GM12878 (cell line): Measurements from ENCODE around the gene TFCP2. TPM values are rescaled to one million over a fixed set of nuclear protein-coding genes. Genes with fewer than 3 reads are reported as not detected.

ENCODE experiments used
- ATAC-seq: fragments of 200-7000 bp; cut with Tn5 transposase; 3 replicates; pipeline ENCODE4 v1.9.1; 2020; ENCODE audit warnings: mild to moderate bottlenecking, moderate library complexity
- BruUV-seq: library from RNA; stranded (reverse); fragments of 400-500 nt; replicated peaks from 2 replicates; lab custom pipeline; 2021; lab: Mats Ljungman, UMichigan
- CTCF ChIA-PET: fragments of 300-600 bp; sonication (Branson Sonifier 250); formaldehyde crosslinking; extraction: SDS; loops from one replicate; lab custom pipeline; 2021; ENCODE audit warnings: inconsistent platforms; lab: Yijun Ruan, JAX
- POLR2A ChIA-PET: fragments of 350-600 bp; formaldehyde crosslinking; extraction: SDS; loops from one replicate; lab custom pipeline; 2021; ENCODE audit warnings: inconsistent platforms; lab: Charles Lee
- RAD21 ChIA-PET: fragments of 300-600 bp; sonication (Branson Sonifier 250); formaldehyde crosslinking; loops from one replicate; lab custom pipeline; 2023; ENCODE audit warnings: antibody characterized with exemption; ENCODE audit not compliant: unreplicated experiment; lab: Charles Lee
- SMC1A ChIA-PET: fragments of 300-600 bp; sonication (Branson Sonifier 250); formaldehyde crosslinking; loops from one replicate; lab custom pipeline; 2023; ENCODE audit not compliant: unreplicated experiment, uncharacterized antibody; lab: Charles Lee
- DNase-seq: peaks from one replicate; pipeline ENCODE4 v3.0.0-alpha.2; 2011; ENCODE audit warnings: low read depth, low spot score
- FAIRE-seq: peaks from 3 replicates; lab custom pipeline; 2011; peaks lifted over from hg19 to GRCh38; lab: Jason Lieb, UNC
- H2AFZ ChIP-seq: 2 replicates; pipeline ENCODE4 v1.6.0; 2011; ENCODE audit warnings: low read depth, low read length, control low read depth; ENCODE audit not compliant: control insufficient read depth
- H3K27ac ChIP-seq: 2 replicates; pipeline ENCODE4 v1.5.1; 2011; ENCODE audit warnings: control low read depth; ENCODE audit not compliant: control insufficient read depth, insufficient read depth
- H3K27me3 ChIP-seq, 2 experiments: replicated peaks in 1 of 2; 2 replicates each; pipeline versions ENCODE4 v1.6.0 to v1.6.1; 2011; ENCODE audit warnings: low read length in 1 of 2; ENCODE audit not compliant: control insufficient read depth in 2 of 2, insufficient read depth in 2 of 2
- H3K36me3 ChIP-seq, 2 experiments: 2 replicates each; pipeline ENCODE4 v1.5.1; 2011; ENCODE audit warnings: low read length in 1 of 2; ENCODE audit not compliant: control insufficient read depth in 2 of 2, insufficient read depth in 2 of 2
- H3K4me1 ChIP-seq: 2 replicates; pipeline ENCODE4 v1.6.1; 2011; ENCODE audit warnings: mild to moderate bottlenecking, low read length, moderate library complexity, mixed read lengths; ENCODE audit not compliant: control insufficient read depth, insufficient read depth
- H3K4me2 ChIP-seq: 2 replicates; pipeline ENCODE4 v1.6.0; 2011; ENCODE audit warnings: control low read depth; ENCODE audit not compliant: control insufficient read depth, insufficient read depth
- H3K4me3 ChIP-seq: fragments of 200-600 bp; sonication (generic); 2 replicates; pipeline ENCODE4 v1.5.1; 2016
- H3K79me2 ChIP-seq: 2 replicates; pipeline ENCODE4 v1.6.0; 2011; ENCODE audit warnings: low read length; ENCODE audit not compliant: control insufficient read depth, insufficient read depth
- H3K9ac ChIP-seq: 2 replicates; pipeline ENCODE4 v1.8.0; 2011; ENCODE audit warnings: low read length, control low read depth, mixed read lengths; ENCODE audit not compliant: control insufficient read depth, insufficient read depth
- H3K9me3 ChIP-seq: replicated peaks from 3 replicates; pipeline ENCODE4 v1.5.1; 2011; ENCODE audit warnings: mild to moderate bottlenecking, low read length; ENCODE audit not compliant: control insufficient read depth, insufficient read depth
- H4K20me1 ChIP-seq: 2 replicates; pipeline ENCODE4 v1.6.0; 2011; ENCODE audit not compliant: control insufficient read depth, insufficient read depth
- ASH2L ChIP-seq: fragments of 300-600, 200-600 bp; sonication (generic); IDR thresholded peaks from 2 replicates; pipeline ENCODE4 v1.6.1; 2017; ENCODE audit warnings: low read depth, mild to moderate bottlenecking, borderline replicate concordance
- ATF3 ChIP-seq: IDR thresholded peaks from 2 replicates; pipeline ENCODE4 v1.6.1; 2011; ENCODE audit warnings: low read depth, mild to moderate bottlenecking, low read length, moderate library complexity, borderline replicate concordance; ENCODE audit errors: extremely low read depth
- BCL3 ChIP-seq: IDR thresholded peaks from 2 replicates; pipeline ENCODE4 v1.6.1; 2011; ENCODE audit warnings: borderline replicate concordance, low read depth, mild to moderate bottlenecking, moderate library complexity, low read length; ENCODE audit not compliant: insufficient read depth, poor library complexity, severe bottlenecking
- CEBPB ChIP-seq, 2 experiments: fragments of 150-350 bp in 1 of 2; IDR thresholded peaks; 2 replicates each; pipeline ENCODE4 v1.6.1; 2012 to 2014; ENCODE audit warnings: low read depth in 2 of 2, low read length in 2 of 2, borderline replicate concordance in 1 of 2, inconsistent platforms in 1 of 2
- EZH2 ChIP-seq: IDR thresholded peaks from 2 replicates; pipeline ENCODE4 v1.6.1; 2012; ENCODE audit warnings: low read depth, mild to moderate bottlenecking, control low read depth, inconsistent platforms, low read length, borderline replicate concordance; ENCODE audit not compliant: control insufficient read depth
- MLLT1 ChIP-seq: fragments of 450-650 bp; IDR thresholded peaks from 2 replicates; pipeline ENCODE4 v1.6.1; 2016; ENCODE audit warnings: mild to moderate bottlenecking
- RELA ChIP-seq: fragments of 450-650 bp; IDR thresholded peaks from 2 replicates; pipeline ENCODE4 v1.8.0; 2014; ENCODE audit warnings: borderline replicate concordance; ENCODE audit not compliant: partially characterized antibody
- SMAD1 ChIP-seq: fragments of 450-650 bp; IDR thresholded peaks from 2 replicates; pipeline ENCODE4 v1.6.1; 2018; ENCODE audit warnings: mild to moderate bottlenecking, low read depth; ENCODE audit not compliant: partially characterized antibody
- SRF ChIP-seq, 2 experiments: IDR thresholded peaks; 2 replicates each; pipeline ENCODE4 v1.6.1; 2011; ENCODE audit warnings: low read depth in 2 of 2, low read length in 2 of 2, mild to moderate bottlenecking in 1 of 2, moderate library complexity in 1 of 2
- TAF1 ChIP-seq: IDR thresholded peaks from 2 replicates; pipeline ENCODE4 v1.6.1; 2011; ENCODE audit warnings: mild to moderate bottlenecking, low read depth, low read length, borderline replicate concordance
- WGBS: methylation state at CpG from one replicate; pipeline ENCODE4 v1.1.6; 2016; ENCODE audit warnings: low lambda C conversion rate; ENCODE audit not compliant: insufficient replicate concordance, insufficient coverage; ENCODE audit errors: missing lambda C conversion rate; 5-methylcytosine and 5-hydroxymethylcytosine counted together
- in situ Hi-C: fragments of 300-500 bp; cut with MboI; formaldehyde crosslinking; loops from 9 replicates; pipeline ENCODE4 v1.14.3; 2018; ENCODE audit warnings: mixed read lengths
- intact Hi-C: fragments of 100-400 bp; cut with micrococcal nuclease; formaldehyde crosslinking; loops from one replicate; pipeline ENCODE4 v1.14.2; 2022; ENCODE audit not compliant: unreplicated experiment
- polyA plus RNA-seq, 11 experiments: library from polyadenylated mRNA; depleted of rRNA in 4 of 11; unstranded in 6 of 11; stranded (reverse) in 5 of 11; fragments of >200 nt; fragmentation: Nextera tagmentation in 4 of 11; fragmentation: Illumina TruSeq in 1 of 11; extraction: Ambion mirVana in 4 of 11; extraction: Trizol in 1 of 11; gene quantifications; 1 replicate in 1 of 11; 2 replicates in 10 of 11; pipeline versions ENCODE4 v1.2.1 to v1.2.3, GENCODE V29; 2011 to 2016; ENCODE audit warnings: inconsistent platforms in 2 of 11, missing spikeins in 2 of 11, low read depth in 1 of 11
- total RNA-seq, 4 experiments: library from RNA; depleted of rRNA in 3 of 4; stranded (reverse); fragments of >200 nt in 3 of 4; fragmentation: Illumina TruSeq in 1 of 4; extraction: Trizol in 1 of 4; gene quantifications; 2 replicates each; pipeline versions ENCODE4 v1.2.1 to v1.2.3, GENCODE V29; 2013 to 2021

Gene TFCP2
- total and polyA plus RNA-seq, 10 of the 15 experiments (the other 5 are each of a cell fraction or from before 2014, with no cell fraction given) = 5.8 to 29.7 (median 14.2) TPM

- Histone ChIP-seq H3K79me2 (no peaks in the 10 kb centered on the region), H3K4me2 (no peak overlapping the region), H3K36me3 (no peaks in the 10 kb centered on the region), H3K27me3 (no peaks in the 10 kb centered on the region), H3K4me1 (peaks cover 31% of the 10 kb centered on the region), H3K9me3 (no peaks in the 10 kb centered on the region), H3K27ac (no peak overlapping the region), H3K4me3 (no peak overlapping the region), H2AFZ (no peak overlapping the region), H3K9ac (no peak overlapping the region), H4K20me1 (no peaks in the 10 kb centered on the region)
- in situ Hi-C loops (no loop called here), intact Hi-C loops (no loop called here)
- ChIA-PET POLR2A (interaction anchor here (2.0 kb wide), 1 partner anchor 48 kb away, joined by 5 read pairs; the partner anchor contains the start of gene DAZAP2), RAD21 (no interaction called here), SMC1A (no interaction called here), CTCF (interaction anchor here (0.6 to 1.6 kb wide), 2 partner anchors 150 to 717 kb away, joined by 3 to 5 read pairs; no protein-coding TSS in a partner anchor)
- BruUV-seq = no TSS peak
- DNase-seq (no peak), ATAC-seq (no peak), FAIRE-seq (no peak)
- TF ChIP-seq CEBPB (IDR thresholded peaks at IDR 0.05; ENCODE audit: borderline replicate concordance in 1 of 2, low read depth in 2 of 2, low read length in 2 of 2) = no peak
- no peak for TF ChIP-seq ASH2L
- no peak for TF ChIP-seq ATF3
- no peak for TF ChIP-seq SMAD1
- no peak for TF ChIP-seq SRF (IDR thresholded peaks at IDR 0.05; ENCODE audit: low read depth in 2 of 2, low read length in 2 of 2)
- TF ChIP-seq MLLT1 = no peak
- no peak for TF ChIP-seq TAF1
- no peak for TF ChIP-seq BCL3
- no peak for TF ChIP-seq EZH2
- no peak for TF ChIP-seq RELA
- 95% methylated on average over 4 of the region's 4 CpGs for WGBS
Observed at GRCh38 chr12:51190820-51191219, 17.9 kb upstream of the TFCP2 start.
